HepG2 (cell line): Measurements from ENCODE around the gene PLRG1. TPM values are rescaled to one million over a fixed set of nuclear protein-coding genes. Genes with fewer than 3 reads are reported as not detected.
A peak's percentile ranks its signal among the peaks of the same experiment; 100 is the strongest.

Source experiments
- FOXJ3 ChIP-seq: sonication (generic); formaldehyde crosslinking; IDR thresholded peaks from 2 replicates; pipeline ENCODE4 v1.4.0; 2020; ENCODE audit warnings: missing genetic modification reagents, mild to moderate bottlenecking, borderline replicate concordance
- PAX8 ChIP-seq: sonication (generic); formaldehyde crosslinking; IDR thresholded peaks from 2 replicates; pipeline ENCODE4 v1.8.0; 2022; ENCODE audit warnings: mild to moderate bottlenecking, missing genetic modification reagents, borderline replicate concordance
- SNRNP70 ChIP-seq: fragments of 200-400 bp; formaldehyde crosslinking; IDR thresholded peaks from 2 replicates; pipeline ENCODE4 v1.6.1; 2017; ENCODE audit warnings: mild to moderate bottlenecking, low read depth, low read length, moderate library complexity
- THYN1 ChIP-seq: sonication (generic); formaldehyde crosslinking; IDR thresholded peaks from 2 replicates; pipeline ENCODE4 v1.8.1; 2023; ENCODE audit warnings: low read depth, mild to moderate bottlenecking, moderate library complexity, missing genetic modification reagents, borderline replicate concordance
- ZNF792 ChIP-seq: IDR thresholded peaks from 2 replicates; pipeline ENCODE4 v1.6.1; 2016
- polyA plus RNA-seq, 8 experiments: library from polyadenylated mRNA; depleted of rRNA in 3 of 8; stranded (reverse) in 7 of 8; unstranded in 1 of 8; fragments of >200 nt; fragmentation: Illumina TruSeq in 4 of 8; extraction: Trizol in 4 of 8; gene quantifications; 2 replicates each; pipeline versions ENCODE4 v1.2.1 to v1.2.3, GENCODE V29; 2011 to 2016; ENCODE audit warnings: low read depth in 4 of 8, missing spikeins in 1 of 8, mixed read lengths in 1 of 8; ENCODE audit not compliant: insufficient read depth in 1 of 8
- total RNA-seq, 5 experiments: library from RNA; depleted of rRNA; stranded (reverse); fragments of >200 nt; fragmentation: Illumina TruSeq; extraction: Trizol; gene quantifications; 2 replicates each; pipeline ENCODE4 v1.2.3, GENCODE V29; 2016; ENCODE audit warnings: low read depth in 1 of 5
- TF ChIP-seq, protein P1 (sequence below): sonication (generic); formaldehyde crosslinking; IDR thresholded peaks from 2 replicates; pipeline ENCODE4 v1.5.1; 2020; ENCODE audit warnings: mild to moderate bottlenecking, missing genetic modification reagents
- TF ChIP-seq, protein P2 (sequence below): sonication (generic); formaldehyde crosslinking; IDR thresholded peaks from 2 replicates; pipeline ENCODE4 v1.4.0; 2020; ENCODE audit warnings: missing genetic modification reagents, borderline replicate concordance
- TF ChIP-seq, protein P3 (sequence below): sonication (generic); formaldehyde crosslinking; IDR thresholded peaks from one replicate; pipeline ENCODE4 v1.5.1; 2020; ENCODE audit warnings: mild to moderate bottlenecking, missing genetic modification reagents; ENCODE audit errors: not compliant biosample characterization
- TF ChIP-seq, protein P4 (sequence below): sonication (generic); formaldehyde crosslinking; IDR thresholded peaks from 2 replicates; pipeline ENCODE4 v1.4.0; 2020; ENCODE audit warnings: mild to moderate bottlenecking, missing genetic modification reagents
- TF ChIP-seq, protein P5 (sequence below): sonication (generic); formaldehyde crosslinking; IDR thresholded peaks from 2 replicates; pipeline ENCODE4 v1.4.0; 2020; ENCODE audit warnings: missing genetic modification reagents

Gene PLRG1
- total and polyA plus RNA-seq, 2 of the 13 experiments (the other 11 are each of a cell fraction or from before 2014, with no cell fraction given): 77.3 to 110 TPM

DNA sequence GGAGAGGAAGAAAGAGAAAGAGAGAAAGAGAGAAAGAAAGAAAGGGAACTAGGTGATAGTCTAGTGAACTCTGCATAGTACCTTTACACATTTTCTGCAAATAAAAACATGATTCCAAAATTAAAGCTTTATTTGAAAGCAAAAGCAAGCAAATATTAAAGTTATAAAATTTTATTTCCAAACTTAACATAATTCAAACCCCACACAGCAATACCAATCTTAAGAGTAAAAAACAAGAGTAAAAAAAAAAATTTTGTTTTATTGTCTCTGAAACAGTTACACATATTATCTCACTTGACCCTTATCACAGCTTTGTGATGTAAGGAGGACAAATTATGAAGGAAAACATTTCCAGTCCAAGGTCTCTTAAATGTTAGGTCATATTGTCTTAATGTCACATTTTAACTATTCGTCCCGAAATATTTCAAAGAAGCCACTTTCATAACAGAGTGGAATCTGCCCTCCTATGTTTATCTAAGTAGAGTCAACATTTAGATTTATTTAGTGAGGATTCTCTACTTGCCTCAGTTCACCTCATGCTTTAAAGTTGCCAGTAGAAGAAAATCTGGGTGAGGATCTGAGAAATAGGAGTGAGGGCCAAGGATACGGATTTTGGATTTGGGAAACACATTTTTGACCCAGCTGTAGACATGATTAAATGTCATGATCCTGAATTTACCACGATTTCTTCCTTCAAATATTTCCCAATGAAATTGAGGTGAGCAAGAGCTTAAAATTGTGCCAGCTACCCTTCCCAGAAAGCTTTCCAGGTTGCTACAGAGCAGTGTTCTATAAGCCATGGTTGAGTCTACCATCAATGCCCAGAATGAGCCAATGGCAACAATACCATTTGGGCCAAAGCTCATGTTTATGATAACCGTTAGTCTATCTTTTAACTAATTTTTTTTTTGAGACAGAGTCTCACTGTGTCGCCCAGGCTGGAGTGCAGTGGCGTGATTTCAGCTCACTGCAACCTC is 47.9 kb upstream of the PLRG1 start (continued):
- TF ChIP-seq, protein P1, sequence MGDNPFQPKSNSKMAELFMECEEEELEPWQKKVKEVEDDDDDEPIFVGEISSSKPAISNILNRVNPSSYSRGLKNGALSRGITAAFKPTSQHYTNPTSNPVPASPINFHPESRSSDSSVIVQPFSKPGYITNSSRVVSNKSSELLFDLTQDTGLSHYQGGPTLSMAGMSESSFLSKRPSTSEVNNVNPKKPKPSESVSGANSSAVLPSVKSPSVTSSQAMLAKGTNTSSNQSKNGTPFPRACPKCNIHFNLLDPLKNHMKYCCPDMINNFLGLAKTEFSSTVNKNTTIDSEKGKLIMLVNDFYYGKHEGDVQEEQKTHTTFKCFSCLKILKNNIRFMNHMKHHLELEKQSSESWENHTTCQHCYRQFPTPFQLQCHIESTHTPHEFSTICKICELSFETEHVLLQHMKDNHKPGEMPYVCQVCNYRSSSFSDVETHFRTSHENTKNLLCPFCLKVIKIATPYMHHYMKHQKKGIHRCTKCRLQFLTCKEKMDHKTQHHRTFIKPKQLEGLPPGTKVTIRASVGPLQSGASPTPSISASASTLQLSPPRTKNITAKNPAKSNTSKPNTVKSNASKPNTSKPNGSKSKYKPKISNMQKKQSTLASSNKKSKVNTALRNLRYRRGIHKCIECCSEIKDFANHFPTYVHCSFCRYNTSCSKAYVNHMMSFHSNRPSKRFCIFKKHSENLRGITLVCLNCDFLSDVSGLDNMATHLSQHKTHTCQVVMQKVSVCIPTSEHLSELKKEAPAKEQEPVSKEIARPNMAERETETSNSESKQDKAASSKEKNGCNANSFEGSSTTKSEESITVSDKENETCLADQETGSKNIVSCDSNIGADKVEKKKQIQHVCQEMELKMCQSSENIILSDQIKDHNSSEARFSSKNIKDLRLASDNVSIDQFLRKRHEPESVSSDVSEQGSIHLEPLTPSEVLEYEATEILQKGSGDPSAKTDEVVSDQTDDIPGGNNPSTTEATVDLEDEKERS (CRISPR knock-in tag): no peak
- no peak for TF ChIP-seq ZNF792
- TF ChIP-seq, protein P2, sequence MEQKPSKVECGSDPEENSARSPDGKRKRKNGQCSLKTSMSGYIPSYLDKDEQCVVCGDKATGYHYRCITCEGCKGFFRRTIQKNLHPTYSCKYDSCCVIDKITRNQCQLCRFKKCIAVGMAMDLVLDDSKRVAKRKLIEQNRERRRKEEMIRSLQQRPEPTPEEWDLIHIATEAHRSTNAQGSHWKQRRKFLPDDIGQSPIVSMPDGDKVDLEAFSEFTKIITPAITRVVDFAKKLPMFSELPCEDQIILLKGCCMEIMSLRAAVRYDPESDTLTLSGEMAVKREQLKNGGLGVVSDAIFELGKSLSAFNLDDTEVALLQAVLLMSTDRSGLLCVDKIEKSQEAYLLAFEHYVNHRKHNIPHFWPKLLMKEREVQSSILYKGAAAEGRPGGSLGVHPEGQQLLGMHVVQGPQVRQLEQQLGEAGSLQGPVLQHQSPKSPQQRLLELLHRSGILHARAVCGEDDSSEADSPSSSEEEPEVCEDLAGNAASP (CRISPR knock-in tag): peak; percentile 98
- no peak for TF ChIP-seq SNRNP70
- TF ChIP-seq PAX8 (CRISPR knock-in tag): 0 out of 2 replicates have a peak, but pooled peaks have one; percentile 68
- TF ChIP-seq, protein P3, sequence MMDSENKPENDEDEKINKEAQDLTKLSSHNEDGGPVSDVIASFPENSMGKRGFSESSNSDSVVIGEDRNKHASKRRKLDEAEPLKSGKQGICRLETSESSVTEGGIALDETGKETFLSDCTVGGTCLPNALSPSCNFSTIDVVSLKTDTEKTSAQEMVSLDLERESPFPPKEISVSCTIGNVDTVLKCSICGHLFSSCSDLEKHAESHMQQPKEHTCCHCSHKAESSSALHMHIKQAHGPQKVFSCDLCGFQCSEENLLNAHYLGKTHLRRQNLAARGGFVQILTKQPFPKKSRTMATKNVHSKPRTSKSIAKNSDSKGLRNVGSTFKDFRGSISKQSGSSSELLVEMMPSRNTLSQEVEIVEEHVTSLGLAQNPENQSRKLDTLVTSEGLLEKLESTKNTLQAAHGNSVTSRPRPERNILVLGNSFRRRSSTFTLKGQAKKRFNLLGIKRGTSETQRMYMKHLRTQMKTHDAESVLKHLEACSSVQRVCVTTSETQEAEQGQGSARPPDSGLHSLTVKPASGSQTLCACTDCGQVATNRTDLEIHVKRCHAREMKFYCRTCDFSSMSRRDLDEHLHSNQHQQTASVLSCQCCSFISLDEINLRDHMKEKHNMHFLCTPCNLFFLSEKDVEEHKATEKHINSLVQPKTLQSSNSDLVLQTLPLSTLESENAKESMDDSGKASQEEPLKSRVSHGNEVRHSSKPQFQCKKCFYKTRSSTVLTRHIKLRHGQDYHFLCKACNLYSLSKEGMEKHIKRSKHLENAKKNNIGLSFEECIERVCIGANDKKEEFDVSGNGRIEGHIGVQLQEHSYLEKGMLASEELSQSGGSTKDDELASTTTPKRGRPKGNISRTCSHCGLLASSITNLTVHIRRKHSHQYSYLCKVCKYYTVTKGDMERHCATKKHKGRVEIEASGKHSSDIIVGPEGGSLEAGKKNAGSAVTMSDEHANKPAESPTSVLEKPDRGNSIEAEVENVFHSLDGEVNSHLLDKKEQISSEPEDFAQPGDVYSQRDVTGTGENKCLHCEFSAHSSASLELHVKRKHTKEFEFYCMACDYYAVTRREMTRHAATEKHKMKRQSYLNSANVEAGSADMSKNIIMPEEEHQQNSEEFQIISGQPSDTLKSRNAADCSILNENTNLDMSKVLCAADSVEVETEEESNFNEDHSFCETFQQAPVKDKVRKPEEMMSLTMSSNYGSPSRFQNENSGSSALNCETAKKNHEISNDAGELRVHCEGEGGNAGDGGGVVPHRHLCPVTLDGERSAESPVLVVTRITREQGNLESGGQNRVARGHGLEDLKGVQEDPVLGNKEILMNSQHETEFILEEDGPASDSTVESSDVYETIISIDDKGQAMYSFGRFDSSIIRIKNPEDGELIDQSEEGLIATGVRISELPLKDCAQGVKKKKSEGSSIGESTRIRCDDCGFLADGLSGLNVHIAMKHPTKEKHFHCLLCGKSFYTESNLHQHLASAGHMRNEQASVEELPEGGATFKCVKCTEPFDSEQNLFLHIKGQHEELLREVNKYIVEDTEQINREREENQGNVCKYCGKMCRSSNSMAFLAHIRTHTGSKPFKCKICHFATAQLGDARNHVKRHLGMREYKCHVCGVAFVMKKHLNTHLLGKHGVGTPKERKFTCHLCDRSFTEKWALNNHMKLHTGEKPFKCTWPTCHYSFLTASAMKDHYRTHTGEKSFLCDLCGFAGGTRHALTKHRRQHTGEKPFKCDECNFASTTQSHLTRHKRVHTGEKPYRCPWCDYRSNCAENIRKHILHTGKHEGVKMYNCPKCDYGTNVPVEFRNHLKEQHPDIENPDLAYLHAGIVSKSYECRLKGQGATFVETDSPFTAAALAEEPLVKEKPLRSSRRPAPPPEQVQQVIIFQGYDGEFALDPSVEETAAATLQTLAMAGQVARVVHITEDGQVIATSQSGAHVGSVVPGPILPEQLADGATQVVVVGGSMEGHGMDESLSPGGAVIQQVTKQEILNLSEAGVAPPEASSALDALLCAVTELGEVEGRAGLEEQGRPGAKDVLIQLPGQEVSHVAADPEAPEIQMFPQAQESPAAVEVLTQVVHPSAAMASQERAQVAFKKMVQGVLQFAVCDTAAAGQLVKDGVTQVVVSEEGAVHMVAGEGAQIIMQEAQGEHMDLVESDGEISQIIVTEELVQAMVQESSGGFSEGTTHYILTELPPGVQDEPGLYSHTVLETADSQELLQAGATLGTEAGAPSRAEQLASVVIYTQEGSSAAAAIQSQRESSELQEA: no peak
- TF ChIP-seq, protein P4, sequence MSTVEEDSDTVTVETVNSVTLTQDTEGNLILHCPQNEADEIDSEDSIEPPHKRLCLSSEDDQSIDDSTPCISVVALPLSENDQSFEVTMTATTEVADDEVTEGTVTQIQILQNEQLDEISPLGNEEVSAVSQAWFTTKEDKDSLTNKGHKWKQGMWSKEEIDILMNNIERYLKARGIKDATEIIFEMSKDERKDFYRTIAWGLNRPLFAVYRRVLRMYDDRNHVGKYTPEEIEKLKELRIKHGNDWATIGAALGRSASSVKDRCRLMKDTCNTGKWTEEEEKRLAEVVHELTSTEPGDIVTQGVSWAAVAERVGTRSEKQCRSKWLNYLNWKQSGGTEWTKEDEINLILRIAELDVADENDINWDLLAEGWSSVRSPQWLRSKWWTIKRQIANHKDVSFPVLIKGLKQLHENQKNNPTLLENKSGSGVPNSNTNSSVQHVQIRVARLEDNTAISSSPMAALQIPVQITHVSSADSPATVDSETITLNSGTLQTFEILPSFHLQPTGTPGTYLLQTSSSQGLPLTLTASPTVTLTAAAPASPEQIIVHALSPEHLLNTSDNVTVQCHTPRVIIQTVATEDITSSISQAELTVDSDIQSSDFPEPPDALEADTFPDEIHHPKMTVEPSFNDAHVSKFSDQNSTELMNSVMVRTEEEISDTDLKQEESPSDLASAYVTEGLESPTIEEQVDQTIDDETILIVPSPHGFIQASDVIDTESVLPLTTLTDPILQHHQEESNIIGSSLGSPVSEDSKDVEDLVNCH (CRISPR knock-in tag): no peak
- TF ChIP-seq, protein P5, sequence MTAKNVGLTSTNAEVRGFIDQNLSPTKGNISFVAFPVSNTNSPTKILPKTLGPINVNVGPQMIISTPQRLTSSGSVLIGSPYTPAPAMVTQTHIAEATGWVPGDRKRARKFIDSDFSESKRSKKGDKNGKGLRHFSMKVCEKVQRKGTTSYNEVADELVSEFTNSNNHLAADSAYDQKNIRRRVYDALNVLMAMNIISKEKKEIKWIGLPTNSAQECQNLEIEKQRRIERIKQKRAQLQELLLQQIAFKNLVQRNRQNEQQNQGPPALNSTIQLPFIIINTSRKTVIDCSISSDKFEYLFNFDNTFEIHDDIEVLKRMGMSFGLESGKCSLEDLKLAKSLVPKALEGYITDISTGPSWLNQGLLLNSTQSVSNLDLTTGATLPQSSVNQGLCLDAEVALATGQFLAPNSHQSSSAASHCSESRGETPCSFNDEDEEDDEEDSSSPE (CRISPR knock-in tag): no peak
- TF ChIP-seq THYN1 (CRISPR knock-in tag): no peak
- TF ChIP-seq FOXJ3 (CRISPR knock-in tag): peak; percentile 98
